ENCODE results near the gene ZNF490.
"Not testable (repeated sequence)": the region's sequence is repeated elsewhere in the genome, so short reads cannot be mapped to it uniquely, and the experiment has no call there.

ZNF490 gene

DNA sequence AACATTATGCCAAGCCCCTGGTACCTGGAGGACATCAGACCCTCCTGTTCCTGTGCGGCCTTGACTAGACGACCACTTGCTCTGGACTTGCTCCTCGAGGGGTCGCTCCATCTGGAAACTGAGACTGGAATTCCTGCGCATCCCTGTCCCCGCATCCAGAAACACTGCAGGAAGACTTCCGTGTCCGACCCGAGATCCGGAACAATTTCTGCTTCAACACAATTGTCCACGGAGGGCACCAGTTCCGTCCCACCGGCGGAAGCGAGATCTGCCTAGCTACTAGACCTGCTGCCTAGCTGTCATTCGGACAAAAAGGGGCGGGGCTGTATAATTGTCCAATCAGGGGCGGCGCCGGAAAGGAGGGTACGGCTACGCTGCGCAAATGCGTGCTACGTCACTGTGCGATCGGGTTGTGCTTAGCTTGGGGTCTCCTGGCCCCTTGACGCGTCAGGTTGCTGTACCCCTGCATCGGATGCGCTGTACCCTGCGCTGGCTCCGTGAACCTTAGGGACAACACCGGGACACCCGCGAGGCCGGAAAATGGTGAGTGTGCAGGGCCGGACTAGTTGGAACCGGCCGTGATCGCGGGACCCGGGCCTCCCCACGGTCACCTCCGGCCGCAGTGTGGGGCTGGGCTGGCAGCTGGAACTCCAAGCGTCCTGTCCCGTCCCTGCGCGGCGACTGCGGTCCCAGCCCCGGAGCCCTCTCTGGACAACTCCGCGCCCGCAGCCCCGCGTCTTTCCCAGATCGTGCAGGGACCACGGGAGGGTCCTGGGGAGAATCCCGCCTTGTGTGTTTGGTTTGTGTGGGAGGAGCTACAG is at the start of gene ZNF490, which contains the start of gene ZNF791:
Gene ZNF490 (minus strand): TSS at position 274 of the 821 bp plus-strand sequence. CDS start 133 bp downstream, at position 141.
Gene ZNF791 (plus strand): TSS at position 381 of the 821 bp plus-strand sequence. CDS start 160 bp downstream, at position 541.
- FAIRE-seq: peak; percentile 81
- peak; percentile 93 for DNase-seq (ENCODE audit: low spot score)

DNA sequence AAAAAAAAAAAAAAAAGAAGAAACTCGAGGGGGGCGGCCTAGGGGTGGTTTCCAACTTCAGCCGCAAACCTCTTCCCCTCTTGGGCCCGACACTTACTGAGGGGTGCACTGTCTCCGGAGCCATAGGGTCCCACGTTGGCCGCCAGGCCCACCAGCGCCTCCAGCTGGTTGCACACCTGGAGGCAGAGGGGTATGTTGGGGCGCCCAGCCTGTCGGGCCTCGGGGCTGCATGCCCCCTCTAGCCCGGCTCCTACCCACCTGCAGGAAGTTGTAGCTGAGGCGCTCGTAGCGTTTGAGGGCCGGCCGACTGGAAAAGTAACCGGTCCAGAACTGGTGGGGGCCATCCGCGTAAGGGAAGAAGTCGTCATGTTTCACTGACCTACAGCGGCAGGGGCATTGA is 47.4 kb upstream of the ZNF490 start:
- FAIRE-seq (no peak), DNase-seq (ENCODE audit: low spot score) (no peak)

DNA sequence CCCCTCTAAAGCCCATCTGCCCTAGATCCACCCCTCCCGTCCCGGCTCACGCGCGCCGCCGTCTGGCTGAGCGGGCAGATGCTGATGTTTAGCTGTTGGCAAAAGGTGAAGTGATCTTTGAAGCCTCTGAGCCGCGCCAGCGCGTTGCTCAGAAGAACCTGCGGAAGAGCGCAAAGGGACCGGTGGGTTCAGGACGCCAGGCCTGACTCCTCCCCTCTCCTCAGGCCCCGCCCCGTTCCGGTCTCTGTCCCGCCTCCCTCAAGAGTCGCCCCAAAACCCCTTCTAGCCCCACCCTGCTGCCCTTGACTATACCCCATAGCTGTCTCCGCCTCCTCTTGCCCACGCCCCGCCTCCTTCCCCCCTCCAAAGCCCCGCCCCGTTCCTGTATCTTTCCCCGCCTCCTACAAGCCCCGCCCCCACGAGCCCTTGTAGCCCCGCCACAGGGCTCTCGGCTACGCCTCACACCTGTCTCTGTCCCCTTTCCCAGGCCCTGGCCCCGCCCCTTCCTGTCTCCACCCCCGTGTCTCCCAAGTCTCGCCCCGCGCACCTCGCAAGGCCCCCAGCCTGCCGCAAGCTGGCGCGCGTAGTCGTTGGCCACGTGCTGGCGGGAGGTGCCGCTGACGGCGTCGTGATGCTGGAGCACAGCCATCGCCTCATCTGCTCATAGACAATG is 46.4 kb upstream of the ZNF490 start:
- DNase-seq (ENCODE audit: low spot score): no peak

DNA sequence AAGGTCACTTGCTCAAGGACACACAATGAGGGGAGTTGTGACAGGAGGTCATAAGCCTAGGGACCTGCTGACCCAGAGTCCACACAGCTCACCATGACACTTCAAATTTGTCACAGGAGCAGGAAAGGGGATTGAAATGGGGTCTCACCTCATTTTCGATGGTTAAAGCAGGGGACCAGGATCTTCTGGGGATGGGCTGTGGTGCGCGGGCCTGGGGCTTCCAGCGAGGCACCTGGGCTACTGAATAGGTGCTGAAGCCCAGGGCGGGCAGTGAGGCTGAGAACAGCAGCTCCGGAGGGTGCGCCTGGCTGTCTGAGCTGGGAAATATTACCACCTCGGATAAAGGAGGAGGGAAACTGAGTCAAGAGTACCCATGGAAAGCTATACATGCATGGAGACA is 44.9 kb upstream of the ZNF490 start:
- FAIRE-seq (no peak), DNase-seq (ENCODE audit: low spot score) (no peak)

More for the DNA sequence above, 46.4 kb upstream of the ZNF490 start:
- no peak for FAIRE-seq

DNA sequence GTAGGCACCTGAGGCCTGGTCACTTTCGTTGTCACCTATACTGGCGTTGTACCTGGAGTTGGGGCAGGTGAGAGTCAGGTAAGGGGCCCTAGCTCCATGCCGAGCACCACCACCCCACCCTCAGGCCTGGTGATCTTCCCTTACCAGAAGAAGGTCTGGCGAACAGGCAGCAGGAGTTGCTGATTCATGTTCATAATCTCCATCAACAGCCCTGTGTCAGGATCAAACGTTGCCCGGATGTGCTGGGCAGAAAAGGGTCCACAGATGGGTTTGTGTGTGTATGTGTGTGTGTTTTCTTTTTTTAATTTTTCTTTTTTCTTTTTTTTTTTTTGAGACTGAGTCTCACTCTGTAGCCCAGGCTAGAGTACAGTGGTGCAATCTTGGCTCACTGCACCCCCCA is 41.6 kb upstream of the ZNF490 start:
- FAIRE-seq (no peak), DNase-seq (ENCODE audit: low spot score) (no peak)

DNA sequence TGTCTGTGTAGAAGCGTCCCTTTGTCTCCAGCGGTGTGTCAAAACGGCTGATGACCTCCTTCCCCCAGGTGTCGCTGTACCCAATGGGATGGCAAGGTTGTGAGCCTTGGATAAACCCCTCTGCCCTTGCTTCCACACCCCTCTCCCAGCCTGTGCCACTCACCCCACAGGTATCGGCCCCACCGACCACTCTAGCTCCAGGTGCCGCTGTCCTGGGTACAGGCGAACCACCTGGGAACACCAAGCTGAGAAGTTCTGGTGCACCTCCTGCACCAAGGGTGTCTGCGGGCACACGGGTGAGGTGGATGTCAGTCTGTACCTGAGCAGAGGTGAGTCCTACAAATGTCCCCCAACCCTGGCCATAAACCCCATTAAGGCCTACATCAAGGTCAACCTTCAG is 39.3 kb upstream of the ZNF490 start:
- no peak for DNase-seq (ENCODE audit: low spot score)
- no peak for FAIRE-seq

DNA sequence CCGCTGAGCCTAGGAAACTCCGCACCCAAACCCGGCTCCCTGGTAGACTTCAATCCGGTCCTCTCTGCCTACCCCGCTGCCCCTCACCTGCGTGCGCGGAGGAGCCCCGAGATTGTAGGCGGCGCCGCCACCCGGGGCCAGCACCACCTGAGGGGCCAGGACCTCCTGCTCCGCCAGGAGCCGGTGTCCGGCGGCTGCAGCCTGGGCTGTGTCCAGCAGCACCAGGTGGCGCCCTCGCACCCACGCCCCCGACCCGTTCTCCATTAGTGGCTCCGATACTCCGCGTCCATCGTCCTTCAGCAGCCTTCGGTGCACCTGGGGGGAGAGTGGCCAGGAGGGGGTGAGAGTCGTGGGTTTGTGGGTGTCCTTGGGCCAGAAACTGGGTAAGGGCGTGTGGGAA is 37.5 kb upstream of the ZNF490 start:
- FAIRE-seq (no peak), DNase-seq (ENCODE audit: low spot score) (no peak)

DNA sequence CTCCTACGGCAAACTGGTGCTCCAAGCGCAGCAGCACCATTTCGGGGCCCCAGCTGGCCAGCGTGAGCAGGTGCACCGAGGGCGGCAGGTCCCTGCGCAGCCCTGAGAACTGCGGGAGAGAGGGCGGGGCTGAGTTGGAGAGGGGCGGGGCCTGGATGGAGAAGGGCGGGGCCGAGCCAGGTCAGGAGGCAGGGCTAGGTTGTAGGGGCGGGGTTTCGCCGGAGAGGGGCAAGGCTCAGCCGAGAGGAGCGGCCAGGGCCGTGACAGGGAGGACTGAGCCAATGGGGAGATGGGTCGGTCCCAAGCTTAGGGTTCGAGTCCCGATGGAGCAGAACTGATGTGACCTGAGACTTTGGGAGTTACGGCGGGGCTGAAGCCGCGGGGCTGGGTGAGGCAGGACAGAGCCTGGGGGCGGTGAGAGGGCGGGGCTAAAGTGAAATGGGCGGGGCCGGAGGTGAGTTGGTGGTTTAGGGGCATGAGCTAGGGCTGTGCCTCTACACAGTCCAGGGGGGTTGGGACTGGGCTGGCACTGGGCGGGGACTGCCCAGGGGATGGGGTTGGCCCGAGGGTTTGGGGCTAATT is 37.0 kb upstream of the ZNF490 start:
- DNase-seq (ENCODE audit: low spot score): no peak
- no peak for FAIRE-seq

DNA sequence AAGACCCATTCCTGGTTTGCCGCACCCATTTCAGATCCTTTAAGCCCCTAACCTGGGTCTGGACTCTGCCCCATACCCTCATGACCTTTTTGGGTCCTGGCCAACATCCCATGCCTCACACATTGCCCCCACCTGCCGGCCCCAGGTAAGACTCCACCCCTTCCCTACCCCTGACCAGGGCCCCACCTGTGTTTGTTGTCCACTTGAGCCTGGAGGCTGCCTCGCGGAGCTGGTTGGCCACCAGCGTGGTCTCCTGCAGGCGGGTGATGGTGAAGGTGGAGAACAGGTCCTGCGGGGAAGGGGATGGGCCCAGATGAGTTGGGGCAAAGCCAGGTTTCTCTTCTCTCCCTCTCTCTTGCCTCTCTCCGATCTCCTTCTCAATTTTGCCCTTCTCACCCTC is 36.4 kb upstream of the ZNF490 start:
- FAIRE-seq (no peak), DNase-seq (ENCODE audit: low spot score) (no peak)

DNA sequence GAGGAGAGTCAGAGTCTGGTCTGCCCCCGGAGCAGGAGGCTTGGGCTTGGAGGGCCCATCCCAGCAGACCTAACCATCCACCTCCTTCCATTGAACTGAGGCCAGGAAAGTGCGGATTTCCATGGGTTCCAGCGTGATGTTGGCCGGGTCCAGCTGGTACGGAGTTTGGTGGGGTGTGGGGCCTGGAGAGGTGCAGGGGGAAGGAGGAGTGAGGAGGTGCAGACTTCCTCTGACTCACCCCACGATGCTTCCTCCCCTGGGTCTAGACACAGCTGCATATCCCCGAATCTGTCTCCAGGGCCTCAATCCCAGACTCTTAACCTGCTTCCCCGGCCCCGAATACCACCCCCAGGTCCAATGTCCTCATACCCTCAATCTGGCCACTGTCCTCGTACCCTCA is 35.9 kb upstream of the ZNF490 start:
- DNase-seq (ENCODE audit: low spot score) (no peak), FAIRE-seq (no peak)

DNA sequence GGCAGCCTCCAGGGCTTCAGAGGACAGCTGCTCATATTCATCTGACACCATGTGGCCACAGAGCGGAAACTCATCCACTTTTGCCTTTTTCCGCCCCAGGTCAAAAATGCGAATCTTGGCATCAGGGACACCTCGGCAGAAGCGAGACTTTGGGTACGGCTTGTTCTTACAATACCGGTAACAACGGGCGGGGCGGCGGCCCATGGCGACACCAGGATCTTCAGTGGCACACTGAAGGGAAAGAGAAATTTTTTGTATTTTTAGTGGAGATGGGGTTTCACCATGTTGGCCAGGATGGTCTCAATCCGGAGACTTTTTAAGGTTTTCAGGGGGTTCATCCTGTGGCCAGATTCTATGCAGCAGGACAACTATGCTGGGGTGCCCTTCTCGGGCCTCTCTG is 33.1 kb upstream of the ZNF490 start:
- DNase-seq (ENCODE audit: low spot score); FAIRE-seq: not testable (repeated sequence)

DNA sequence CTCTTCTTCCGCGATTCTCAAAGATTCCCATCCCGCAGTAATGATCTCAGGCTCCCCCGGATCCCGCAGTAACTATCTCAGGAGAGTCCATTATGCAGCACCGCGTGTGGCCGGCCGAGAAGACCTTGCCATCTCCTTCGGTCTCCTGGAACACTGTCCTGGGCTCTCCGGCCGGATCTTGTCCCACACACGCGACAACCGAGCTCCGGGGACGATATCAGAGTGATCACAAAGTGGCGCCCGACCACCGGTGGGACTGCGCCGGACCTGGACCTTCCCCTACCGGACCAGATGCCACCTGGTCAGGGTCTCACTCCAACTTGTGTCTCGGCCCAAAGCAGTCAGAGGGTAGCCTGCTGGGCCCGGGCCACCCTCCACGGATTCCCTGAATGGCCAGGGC is 31.9 kb upstream of the ZNF490 start:
- FAIRE-seq (no peak), DNase-seq (ENCODE audit: low spot score) (no peak)

DNA sequence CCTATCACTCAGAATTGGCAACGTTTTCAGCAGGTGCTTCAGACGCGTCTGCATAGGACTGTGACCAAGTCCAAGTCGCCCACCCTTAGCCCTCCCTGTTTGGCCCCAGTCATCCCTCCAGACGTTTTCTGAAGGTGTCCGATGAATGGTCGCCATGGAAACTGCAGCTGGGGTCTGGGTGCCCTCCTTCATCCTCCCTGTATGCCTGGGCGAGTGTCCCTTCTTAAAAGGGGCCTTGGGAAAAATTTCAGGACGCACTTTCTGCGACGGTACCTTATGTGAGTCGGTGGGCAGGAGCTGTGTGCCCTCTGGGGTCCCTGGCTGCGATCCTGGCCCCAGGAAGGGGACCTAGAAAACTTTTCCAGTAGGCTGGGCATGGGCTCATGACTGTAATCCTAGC is 30.8 kb upstream of the ZNF490 start:
- FAIRE-seq (no peak), DNase-seq (ENCODE audit: low spot score) (no peak)

DNA sequence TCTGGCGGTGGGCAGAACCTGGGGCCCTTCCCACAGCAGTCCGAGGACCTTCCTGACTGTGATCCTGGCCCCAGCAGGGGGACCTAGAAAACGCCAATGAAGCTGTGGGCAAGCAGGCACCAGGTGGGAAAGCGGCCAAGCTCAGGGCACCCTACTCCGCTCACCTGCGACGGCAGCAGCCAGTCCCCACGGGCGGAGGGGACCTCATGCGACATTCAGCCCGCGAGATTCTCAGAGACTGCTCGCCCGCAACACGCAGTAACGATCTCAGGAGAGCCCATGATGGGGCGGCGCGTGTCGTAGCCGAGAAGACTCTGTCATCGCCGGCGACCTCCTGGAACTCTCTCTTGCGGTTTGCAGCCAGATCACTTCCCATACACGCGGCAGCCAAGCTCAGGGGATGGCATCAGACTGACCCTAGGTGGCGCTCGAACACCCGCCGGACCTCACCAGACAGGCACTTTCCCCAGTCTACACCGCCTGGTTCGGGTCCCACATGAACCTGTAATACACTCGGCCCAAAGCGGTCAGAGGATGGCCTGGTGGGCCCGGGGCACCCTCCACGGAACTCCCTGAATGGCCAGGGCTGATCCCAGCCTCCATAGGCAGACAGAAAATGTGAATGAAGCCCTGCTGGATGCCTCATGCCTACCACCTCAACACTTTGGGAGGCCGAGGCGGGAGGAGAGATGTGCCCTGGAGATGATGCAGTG is 29.4 kb upstream of the ZNF490 start:
- FAIRE-seq: peak; percentile 36
- DNase-seq (ENCODE audit: low spot score): peak; percentile 76

DNA sequence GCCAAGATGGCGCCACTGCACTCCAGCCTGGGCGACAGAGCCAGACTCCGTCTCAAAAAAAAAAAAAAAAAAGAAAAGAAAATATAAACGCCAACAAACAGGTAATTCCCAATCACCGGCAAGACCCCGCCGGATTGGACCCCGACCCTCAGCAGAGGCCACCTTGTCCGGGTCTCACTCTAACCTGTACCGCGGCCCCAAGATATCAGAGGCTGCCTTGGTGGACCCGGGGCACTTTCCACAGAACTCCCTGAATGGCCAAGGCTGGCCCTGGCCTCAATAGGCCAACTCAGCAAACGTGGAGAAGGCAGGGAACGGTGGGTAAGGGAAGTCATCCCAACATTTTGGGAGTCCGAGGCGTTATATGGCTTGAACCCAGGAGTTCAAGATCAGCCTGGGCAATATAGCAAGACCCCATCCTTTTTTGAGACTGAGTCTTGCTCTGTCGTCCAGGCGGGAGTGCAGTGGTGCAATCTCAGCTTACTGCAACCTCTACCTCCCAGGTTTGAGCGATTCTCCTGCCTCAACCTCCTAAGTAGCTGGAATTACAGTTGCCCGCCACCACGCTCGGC is 28.1 kb upstream of the ZNF490 start:
- FAIRE-seq (no peak), DNase-seq (ENCODE audit: low spot score) (no peak)

DNA sequence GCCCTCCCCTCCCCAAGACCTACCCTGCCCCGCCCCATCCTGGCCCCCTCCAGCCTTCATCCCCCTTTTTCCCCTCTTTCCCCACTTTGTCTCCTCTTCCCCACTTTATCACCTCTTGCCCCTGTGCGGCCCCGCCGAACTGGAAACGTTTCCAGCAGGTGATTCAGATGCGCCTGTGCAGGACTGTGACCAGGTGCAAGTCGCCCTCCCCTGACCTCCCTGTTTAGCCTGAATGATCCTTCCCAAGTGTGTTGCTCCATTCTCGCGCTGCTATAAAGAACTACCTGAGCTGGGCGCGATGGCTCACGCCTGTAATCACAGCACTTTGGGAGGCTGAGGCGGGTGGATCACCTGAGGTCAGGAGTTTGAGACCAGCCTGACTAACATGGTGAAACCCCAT is 26.0 kb upstream of the ZNF490 start:
- no peak for FAIRE-seq
- no peak for DNase-seq (ENCODE audit: low spot score)

DNA sequence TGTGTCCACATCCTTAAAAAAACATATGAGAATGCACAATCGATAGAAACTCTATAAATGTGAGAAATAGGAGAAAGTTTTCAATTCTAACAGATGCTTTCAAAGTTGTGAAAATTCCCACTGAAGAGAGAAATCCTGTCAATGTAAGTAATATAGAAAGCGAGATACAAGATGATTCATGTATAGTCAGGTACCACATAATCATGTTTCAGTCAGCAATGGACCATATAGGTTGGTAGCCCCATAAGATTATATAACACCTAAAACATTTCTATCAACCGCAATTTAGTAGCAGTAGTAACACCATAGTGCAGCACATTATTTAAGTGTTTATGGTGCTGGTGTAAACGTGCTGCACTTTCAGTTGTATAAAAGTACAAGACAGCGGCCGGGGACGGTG is 18.6 kb upstream of the ZNF490 start:
- FAIRE-seq (no peak), DNase-seq (ENCODE audit: low spot score) (no peak)

DNA sequence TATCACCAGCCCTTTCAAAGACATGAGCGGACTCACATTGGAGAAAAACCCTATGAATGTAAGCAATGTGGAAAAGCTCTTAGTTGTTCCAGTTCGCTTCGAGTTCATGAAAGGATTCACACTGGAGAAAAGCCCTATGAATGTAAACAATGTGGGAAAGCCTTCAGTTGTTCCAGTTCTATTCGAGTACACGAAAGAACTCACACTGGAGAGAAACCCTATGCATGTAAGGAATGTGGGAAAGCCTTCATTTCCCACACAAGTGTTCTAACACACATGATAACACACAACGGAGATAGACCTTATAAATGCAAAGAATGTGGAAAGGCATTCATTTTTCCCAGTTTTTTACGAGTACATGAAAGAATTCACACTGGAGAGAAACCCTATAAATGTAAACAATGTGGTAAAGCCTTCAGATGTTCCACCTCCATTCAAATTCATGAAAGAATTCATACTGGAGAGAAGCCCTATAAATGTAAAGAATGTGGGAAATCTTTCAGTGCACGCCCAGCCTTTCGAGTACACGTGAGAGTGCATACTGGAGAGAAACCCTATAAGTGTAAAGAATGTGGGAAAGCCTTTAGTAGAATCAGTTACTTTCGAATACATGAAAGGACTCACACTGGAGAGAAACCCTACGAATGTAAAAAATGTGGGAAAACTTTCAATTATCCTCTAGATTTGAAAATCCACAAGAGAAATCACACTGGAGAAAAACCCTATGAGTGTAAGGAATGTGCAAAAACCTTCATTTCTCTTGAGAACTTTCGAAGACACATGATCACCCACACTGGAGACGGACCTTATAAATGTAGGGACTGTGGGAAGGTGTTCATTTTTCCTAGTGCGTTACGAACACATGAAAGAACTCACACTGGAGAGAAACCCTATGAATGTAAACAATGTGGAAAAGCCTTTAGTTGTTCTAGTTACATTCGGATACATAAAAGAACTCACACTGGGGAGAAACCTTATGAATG is 17.7 kb upstream of the ZNF490 start:
- FAIRE-seq: no peak

DNA sequence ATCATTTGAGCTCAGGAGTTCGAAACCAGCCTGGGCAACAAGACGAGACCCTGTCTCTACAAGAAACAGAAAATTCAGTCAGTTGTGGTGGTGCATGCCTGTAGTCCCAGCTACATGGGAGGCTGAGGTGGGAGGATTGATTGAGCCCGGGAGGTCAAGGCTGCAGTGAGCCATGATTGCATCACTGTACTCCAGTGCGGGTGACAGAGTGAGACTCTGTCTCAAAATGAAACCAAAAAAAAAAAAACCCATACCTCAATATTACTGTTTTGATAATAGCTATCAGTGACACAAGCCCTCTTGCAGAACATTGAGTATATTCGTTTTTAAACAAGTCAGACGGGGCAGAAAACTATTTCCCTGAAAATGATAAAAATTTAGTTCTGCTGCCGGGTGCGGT is 16.3 kb upstream of the ZNF490 start:
- DNase-seq (ENCODE audit: low spot score): no peak
- no peak for FAIRE-seq

More for the DNA sequence above, 17.7 kb upstream of the ZNF490 start:
- no peak for DNase-seq (ENCODE audit: low spot score)

DNA sequence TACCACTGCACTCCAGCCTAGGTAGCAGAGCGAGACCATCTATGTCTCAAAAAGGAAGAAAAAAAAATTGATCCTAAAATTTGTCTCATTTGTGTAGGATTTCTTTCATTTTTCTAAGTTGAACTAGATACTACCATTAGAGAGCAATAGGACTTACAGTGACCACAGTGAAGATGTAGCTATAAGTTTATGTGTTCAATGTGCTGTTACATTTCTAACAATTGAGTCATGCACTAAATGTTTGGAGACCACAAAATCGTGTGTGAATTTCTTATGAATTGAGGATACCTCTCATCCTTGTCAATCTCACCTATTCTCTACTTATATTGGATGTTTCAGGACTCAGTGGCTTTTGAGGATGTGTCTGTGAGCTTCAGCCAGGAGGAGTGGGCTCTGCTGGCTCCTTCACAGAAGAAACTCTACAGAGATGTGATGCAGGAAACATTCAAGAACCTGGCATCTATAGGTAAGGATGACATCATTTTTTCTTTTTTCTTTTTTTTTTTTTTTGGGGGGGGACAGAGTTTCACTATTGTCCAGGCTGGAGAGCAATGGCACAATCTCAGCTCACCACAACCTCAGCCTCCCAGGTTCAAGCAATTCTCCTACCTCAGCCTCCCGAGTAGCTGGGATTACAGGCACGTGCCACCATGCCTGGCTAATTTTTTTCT is 12.9 kb upstream of the ZNF490 start:
- FAIRE-seq (no peak), DNase-seq (ENCODE audit: low spot score) (peak; percentile 12)
